Ovary (tissue), 3 donors: ENCODE measurements around the gene AFF2.

ENCODE experiments used
- CTCF ChIP-seq, 3 donors: fragments of 450-650 bp in 2 of 3; fragments of 200-600 bp in 1 of 3; IDR thresholded peaks; one replicate each; pipeline versions ENCODE4 v1.5.1 to v1.8.0; 2016 to 2022; ENCODE audit warnings: antibody characterized with exemption in 3 of 3, mild to moderate bottlenecking in 1 of 3
- EP300 ChIP-seq: sonication (generic); formaldehyde crosslinking; IDR thresholded peaks from one replicate; pipeline ENCODE4 v1.6.1; 2017; ENCODE audit warnings: antibody characterized with exemption
- POLR2A ChIP-seq: fragments of 450-650 bp; IDR thresholded peaks from one replicate; pipeline ENCODE4 v1.6.1; 2017; ENCODE audit warnings: antibody characterized with exemption, mild to moderate bottlenecking, moderate library complexity
- donor health status: DM: no; HTN: no; CAD: no.

GRCh38 chrX:148562846-148563245 lies 62.4 kb downstream of the AFF2 start:
- TF ChIP-seq CTCF (IDR thresholded peaks at IDR 0.05) (no peak), POLR2A (no peak), EP300 (no peak)
